K562 (cell line): ENCODE measurements around the gene STXBP4. TPM values are rescaled to one million over a fixed set of nuclear protein-coding genes. Genes with fewer than 3 reads are reported as not detected.

Experiments used
- ATAC-seq: fragments of 200-7000 bp; cut with Tn5 transposase; 3 replicates; pipeline ENCODE4 v1.9.1; 2020; ENCODE audit warnings: moderate library complexity
- BruUV-seq: library from RNA; stranded (reverse); fragments of 400-500 nt; replicated peaks from 2 replicates; lab custom pipeline; 2021; lab: Mats Ljungman, UMichigan
- CTCF ChIA-PET: fragments of 300-600 bp; formaldehyde crosslinking; extraction: SDS; loops from one replicate; lab custom pipeline; 2021; ENCODE audit warnings: low intra/inter-chr PET ratio; lab: Yijun Ruan, JAX
- POLR2A ChIA-PET: fragments of 300-600, 350-650 bp; sonication (Branson Sonifier 250); formaldehyde crosslinking; extraction: SDS; loops from one replicate; lab custom pipeline; 2021; ENCODE audit warnings: antibody characterized with exemption, inconsistent platforms; lab: Yijun Ruan, JAX
- DNase-seq, 4 experiments: peaks; one replicate each; pipeline versions ENCODE4 v3.0.0 to v3.0.0-alpha.2; 2011 to 2018; ENCODE audit warnings: low spot score in 3 of 4, mixed read lengths in 3 of 4; ENCODE audit errors: extremely low read depth in 1 of 4
- FAIRE-seq: peaks from 2 replicates; lab custom pipeline; 2011; peaks lifted over from hg19 to GRCh38; lab: Jason Lieb, UNC
- H2AFZ ChIP-seq: 2 replicates; pipeline ENCODE4 v1.6.0; 2011; ENCODE audit warnings: low read depth, low read length, control low read depth, inconsistent platforms
- H3K27ac ChIP-seq: fragments of 200-600 bp; 3 replicates; pipeline ENCODE4 v1.8.0; 2011; ENCODE audit warnings: low read depth, mild to moderate bottlenecking, control low read depth, inconsistent platforms, low read length, moderate library complexity, mixed read lengths; ENCODE audit errors: extremely low read depth
- H3K27me3 ChIP-seq, 2 experiments: fragments of 300-600 bp in 1 of 2; 2 replicates in 1 of 2; 3 replicates in 1 of 2; pipeline versions ENCODE4 v1.6.0 to v1.8.0; 2011; ENCODE audit warnings: inconsistent platforms in 2 of 2, low read length in 2 of 2, mild to moderate bottlenecking in 1 of 2, mixed read lengths in 1 of 2, moderate library complexity in 1 of 2; ENCODE audit not compliant: control insufficient read depth in 2 of 2, insufficient read depth in 2 of 2
- H3K36me3 ChIP-seq: fragments of 300-600 bp; 3 replicates; pipeline ENCODE4 v1.8.0; 2011; ENCODE audit warnings: mild to moderate bottlenecking, low read length, inconsistent platforms; ENCODE audit not compliant: control insufficient read depth, insufficient read depth
- H3K4me1 ChIP-seq, 2 experiments: fragments of 200-600 bp in 1 of 2; replicated peaks in 1 of 2; 2 replicates in 1 of 2; 3 replicates in 1 of 2; pipeline versions ENCODE4 v1.5.1 to v1.8.0; 2011; ENCODE audit warnings: inconsistent platforms in 2 of 2, low read length in 2 of 2, mild to moderate bottlenecking in 1 of 2, mixed read lengths in 1 of 2, moderate library complexity in 1 of 2; ENCODE audit not compliant: control insufficient read depth in 2 of 2, insufficient read depth in 2 of 2
- H3K4me2 ChIP-seq: 2 replicates; pipeline ENCODE4 v1.6.1; 2011; ENCODE audit warnings: low read length, control low read depth, inconsistent platforms, mixed read lengths; ENCODE audit not compliant: insufficient read depth
- H3K4me3 ChIP-seq: fragments of 200-600 bp; sonication (generic), shearing (Covaris generic); 2 replicates; pipeline ENCODE4 v1.5.1; 2016; ENCODE audit warnings: control low read depth, inconsistent platforms
- H3K79me2 ChIP-seq: fragments of 200-600 bp; 3 replicates; pipeline ENCODE4 v1.8.0; 2011; ENCODE audit warnings: low read length, inconsistent platforms; ENCODE audit not compliant: control insufficient read depth, insufficient read depth
- H3K9ac ChIP-seq, 2 experiments: 2 replicates each; pipeline versions ENCODE4 v1.6.0 to v1.6.1; 2011; ENCODE audit warnings: low read depth in 2 of 2, low read length in 2 of 2, control low read depth in 1 of 2, inconsistent platforms in 1 of 2, mild to moderate bottlenecking in 1 of 2, mixed read lengths in 1 of 2; ENCODE audit not compliant: insufficient read depth in 1 of 2
- H3K9me1 ChIP-seq: one replicate; pipeline ENCODE4 v1.6.0; 2011; ENCODE audit warnings: inconsistent platforms, mild to moderate bottlenecking, low read length, moderate library complexity; ENCODE audit not compliant: control insufficient read depth, insufficient read depth
- H3K9me3 ChIP-seq: replicated peaks from 2 replicates; pipeline ENCODE4 v1.5.1; 2011; ENCODE audit warnings: low read depth, low read length, inconsistent platforms; ENCODE audit not compliant: control insufficient read depth, insufficient read depth
- H4K20me1 ChIP-seq: replicated peaks from 2 replicates; pipeline ENCODE4 v1.6.1; 2011; ENCODE audit warnings: low read length, inconsistent platforms, mixed read lengths; ENCODE audit not compliant: control insufficient read depth, insufficient read depth
- BCLAF1 ChIP-seq, 2 experiments: fragments of 450-650 bp in 1 of 2; IDR thresholded peaks; 2 replicates each; pipeline ENCODE4 v1.6.1; 2011 to 2017; ENCODE audit warnings: low read depth in 2 of 2, antibody characterized with exemption in 1 of 2, borderline replicate concordance in 1 of 2, low read length in 1 of 2, mild to moderate bottlenecking in 1 of 2, mixed read lengths in 1 of 2; ENCODE audit not compliant: control insufficient read depth in 1 of 2
- ELF1 ChIP-seq: fragments of 200-800 bp; sonication (Bioruptor generic); IDR thresholded peaks from 2 replicates; pipeline ENCODE4 v1.6.1; 2016; ENCODE audit warnings: missing genetic modification characterization, missing compliant biosample characterization
- ETV6 ChIP-seq, 3 experiments: fragments of 150-350 bp in 1 of 3; sonication (generic) in 1 of 3; formaldehyde crosslinking in 1 of 3; IDR thresholded peaks; 2 replicates each; pipeline versions ENCODE4 v1.6.1 to v1.8.0; 2014 to 2022; ENCODE audit warnings: borderline replicate concordance in 2 of 3, low read depth in 2 of 3, antibody characterized with exemption in 1 of 3, low read length in 1 of 3, mild to moderate bottlenecking in 1 of 3, missing genetic modification reagents in 1 of 3
- HDAC6 ChIP-seq: IDR thresholded peaks from 2 replicates; pipeline ENCODE4 v1.6.1; 2012; ENCODE audit warnings: low read depth, mild to moderate bottlenecking, control low read depth, inconsistent platforms, low read length, moderate library complexity
- HOMEZ ChIP-seq: fragments of 250-450 bp; sonication (Bioruptor Pico); IDR thresholded peaks from 2 replicates; pipeline ENCODE4 v1.4.0; 2020; ENCODE audit warnings: mild to moderate bottlenecking, moderate library complexity
- KLF10 ChIP-seq: fragments of 250-450 bp; sonication (Bioruptor Pico); IDR thresholded peaks from 2 replicates; pipeline ENCODE4 v1.6.1; 2021; ENCODE audit warnings: matching md5 sums
- KLF16 ChIP-seq: IDR thresholded peaks from 2 replicates; pipeline ENCODE4 v1.6.1; 2016; ENCODE audit warnings: antibody characterized with exemption
- NFE2 ChIP-seq: IDR thresholded peaks from 2 replicates; pipeline ENCODE4 v1.6.1; 2014; ENCODE audit warnings: antibody characterized with exemption, low read depth
- STAG1 ChIP-seq: sonication (generic); formaldehyde crosslinking; IDR thresholded peaks from 2 replicates; pipeline ENCODE4 v1.5.0; 2020; ENCODE audit warnings: missing genetic modification reagents, borderline replicate concordance
- ZNF143 ChIP-seq: sonication (generic); formaldehyde crosslinking; IDR thresholded peaks from 2 replicates; pipeline ENCODE4 v1.9.0; 2022; ENCODE audit warnings: mild to moderate bottlenecking, missing genetic modification reagents
- ZNF444 ChIP-seq: fragments of 250-450 bp; sonication (Bioruptor Pico); IDR thresholded peaks from 2 replicates; pipeline ENCODE4 v1.4.0; 2020; ENCODE audit warnings: mild to moderate bottlenecking, moderate library complexity
- WGBS: fragments of 100-300 bp; shearing (Covaris generic); methylation state at CpG from one replicate; pipeline ENCODE4 v1.1.6; 2016; ENCODE audit warnings: low coverage, mixed read lengths; ENCODE audit not compliant: insufficient coverage; ENCODE audit errors: missing lambda C conversion rate; 5-methylcytosine and 5-hydroxymethylcytosine counted together
- in situ Hi-C: fragments of 300-500 bp; cut with MboI; formaldehyde crosslinking; loops from 4 replicates; pipeline ENCODE4 v1.15.0; 2018; ENCODE audit warnings: inconsistent platforms, mixed read lengths
- intact Hi-C: fragments of 100-400 bp; cut with micrococcal nuclease; formaldehyde crosslinking; loops from 2 replicates; pipeline ENCODE4 v1.14.2; 2022
- polyA plus RNA-seq, 8 experiments: library from polyadenylated mRNA; depleted of rRNA in 4 of 8; stranded (reverse) in 5 of 8; unstranded in 3 of 8; fragments of >200 nt; fragmentation: Nextera tagmentation in 2 of 8; fragmentation: Illumina TruSeq in 1 of 8; extraction: Ambion mirVana in 2 of 8; extraction: Trizol in 1 of 8; gene quantifications; 2 replicates each; pipeline versions ENCODE4 v1.2.1 to v1.2.3, GENCODE V29; 2011 to 2014; ENCODE audit warnings: inconsistent platforms in 1 of 8, missing spikeins in 1 of 8
- total RNA-seq, 7 experiments: library from RNA; depleted of rRNA in 6 of 7; stranded (reverse); fragments of >200 nt in 6 of 7; fragmentation: Illumina TruSeq in 2 of 7; extraction: Trizol in 2 of 7; gene quantifications; 2 replicates each; pipeline versions ENCODE4 v1.2.1 to v1.2.3, GENCODE V29; 2011 to 2021; ENCODE audit warnings: low replicate concordance in 1 of 7
- TF ChIP-seq, protein P1 (sequence below): fragments of 250-450 bp; sonication (Bioruptor Pico); IDR thresholded peaks from 2 replicates; pipeline ENCODE4 v1.5.0; 2020; ENCODE audit warnings: mild to moderate bottlenecking

STXBP4 gene
- total and polyA plus RNA-seq, 9 of the 15 experiments (the other 6 are each of a cell fraction or from before 2014, with no cell fraction given), result 11.6 to 23.2 (median 18.5) TPM

GRCh38 chr17:54990118-54990517 is 21.6 kb downstream of the STXBP4 start (continued):
- TF ChIP-seq BCLAF1 (IDR thresholded peaks at IDR 0.05; ENCODE audit: borderline replicate concordance in 1 of 2, control insufficient read depth in 1 of 2, low read depth in 2 of 2, low read length in 1 of 2), result no peak
- TF ChIP-seq, all 486 proteins: peak for 0

DNA sequence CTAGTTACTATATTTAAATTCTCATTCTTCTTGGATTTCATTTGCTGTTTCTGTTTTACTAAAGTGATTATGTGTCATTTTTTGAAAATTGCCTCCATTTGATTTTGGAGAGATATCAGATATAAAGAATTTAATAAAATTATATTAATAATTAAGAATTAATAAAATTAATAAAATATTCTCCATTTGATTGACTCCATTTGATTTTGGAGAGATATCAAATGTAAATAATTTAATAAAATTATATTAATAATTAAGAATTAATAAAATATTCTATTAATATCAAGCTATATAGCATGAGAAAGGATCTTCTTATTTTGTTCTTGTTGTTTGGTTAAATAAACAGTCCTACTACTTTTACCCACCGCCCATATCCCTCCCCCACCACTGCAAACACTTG is 23.0 kb downstream of the STXBP4 start:
- Histone ChIP-seq H3K4me2 (no peak overlapping the region), H3K9me1 (no peaks in the 10 kb centered on the region)
- 87% methylated on average over 1 of the region's 1 CpG for WGBS
- no peak for TF ChIP-seq ZNF143
- no peak for TF ChIP-seq STAG1 (CRISPR knock-in tag)
- no peak for TF ChIP-seq ELF1 (tag)
- TF ChIP-seq ZNF444 (CRISPR knock-in tag), result no peak
- no peak for TF ChIP-seq KLF10 (CRISPR knock-in tag)
- TF ChIP-seq, protein P1, sequence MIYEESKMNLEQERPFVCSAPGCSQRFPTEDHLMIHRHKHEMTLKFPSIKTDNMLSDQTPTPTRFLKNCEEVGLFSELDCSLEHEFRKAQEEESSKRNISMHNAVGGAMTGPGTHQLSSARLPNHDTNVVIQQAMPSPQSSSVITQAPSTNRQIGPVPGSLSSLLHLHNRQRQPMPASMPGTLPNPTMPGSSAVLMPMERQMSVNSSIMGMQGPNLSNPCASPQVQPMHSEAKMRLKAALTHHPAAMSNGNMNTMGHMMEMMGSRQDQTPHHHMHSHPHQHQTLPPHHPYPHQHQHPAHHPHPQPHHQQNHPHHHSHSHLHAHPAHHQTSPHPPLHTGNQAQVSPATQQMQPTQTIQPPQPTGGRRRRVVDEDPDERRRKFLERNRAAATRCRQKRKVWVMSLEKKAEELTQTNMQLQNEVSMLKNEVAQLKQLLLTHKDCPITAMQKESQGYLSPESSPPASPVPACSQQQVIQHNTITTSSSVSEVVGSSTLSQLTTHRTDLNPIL (CRISPR knock-in tag), result no peak
- TF ChIP-seq KLF16, result no peak
- no peak for TF ChIP-seq NFE2
- no peak for TF ChIP-seq HOMEZ
- no peak for TF ChIP-seq HDAC6
- TF ChIP-seq ETV6 (IDR thresholded peaks at IDR 0.05; ENCODE audit: borderline replicate concordance in 1 of 2, low read depth in 2 of 2, low read length in 1 of 2), result no peak
- no peak for TF ChIP-seq ETV6 (CRISPR knock-in tag; IDR thresholded peaks at IDR 0.05; ENCODE audit: borderline replicate concordance)
- TF ChIP-seq, all 486 proteins: peak for 0
- intact Hi-C loops (loop anchor here (10.0 kb wide), 1 partner anchor 183 kb away; no protein-coding TSS in a partner anchor), in situ Hi-C loops (loop anchor here (5.0 to 10.0 kb wide), 2 partner anchors 366 to 523 kb away; partner anchors contain the start of gene SMIM36)
- no peak overlapping the region for H3K4me3 ChIP-seq
- BruUV-seq, result no TSS peak
- ChIA-PET POLR2A (no interaction called here), CTCF (no interaction called here)
- no peaks in the 10 kb centered on the region for H3K27me3 ChIP-seq
- ATAC-seq, result no peak
- no peak overlapping the region for H3K9ac ChIP-seq
- H2AFZ ChIP-seq, result no peak overlapping the region
- no peaks in the 10 kb centered on the region for H3K9me3 ChIP-seq
- no peak for DNase-seq
- no peaks in the 10 kb centered on the region for H4K20me1 ChIP-seq
- no peaks in the 10 kb centered on the region for H3K4me1 ChIP-seq
- H3K27ac ChIP-seq, result no peak overlapping the region
- FAIRE-seq, result no peak
- peaks cover 26% of the 10 kb centered on the region for H3K36me3 ChIP-seq
- H3K79me2 ChIP-seq, result no peaks in the 10 kb centered on the region
